ACC112 (cell line): ENCODE data around the gene IL17C.

Experiments
- H2AFZ ChIP-seq: fragments of 200-600 bp; sonication (generic); one replicate; pipeline ENCODE4 v1.6.0; 2017; ENCODE audit warnings: antibody characterized with exemption, low read length; ENCODE audit not compliant: unreplicated experiment
- H3K27ac ChIP-seq: fragments of 200-600 bp; sonication (generic); 2 replicates; pipeline ENCODE4 v1.5.1; 2014; ENCODE audit warnings: low read depth, mild to moderate bottlenecking, antibody characterized with exemption, low read length, moderate library complexity
- H3K27me3 ChIP-seq: fragments of 200-600 bp; sonication (generic); 2 replicates; pipeline ENCODE4 v1.6.1; 2014; ENCODE audit warnings: mild to moderate bottlenecking, antibody characterized with exemption, low read length, moderate library complexity, mixed read lengths; ENCODE audit not compliant: insufficient read depth
- H3K36me3 ChIP-seq: fragments of 200-600 bp; sonication (generic); 2 replicates; pipeline ENCODE4 v1.6.1; 2016; ENCODE audit warnings: mild to moderate bottlenecking, antibody characterized with exemption, low read length, moderate library complexity, mixed read lengths; ENCODE audit not compliant: insufficient read depth
- H3K4me1 ChIP-seq: fragments of 200-600 bp; sonication (generic); one replicate; pipeline ENCODE4 v1.6.1; 2016; ENCODE audit warnings: low read length, mixed read lengths; ENCODE audit not compliant: insufficient read depth, unreplicated experiment, control insufficient read depth
- H3K4me3 ChIP-seq: fragments of 200-600 bp; sonication (generic); 2 replicates; pipeline ENCODE4 v1.5.1; 2014; ENCODE audit warnings: mild to moderate bottlenecking, low read depth, low read length
- H3K79me2 ChIP-seq: fragments of 200-600 bp; sonication (generic); one replicate; pipeline ENCODE4 v1.6.0; 2016; ENCODE audit warnings: low read length; ENCODE audit not compliant: control insufficient read depth, unreplicated experiment, insufficient read depth

The IL17C gene

GRCh38 chr16:88653101-88653500 lies 14.7 kb downstream of the IL17C start:
- H3K79me2 ChIP-seq: peaks cover 16% of the 10 kb centered on the region
- no peak overlapping the region for H2AFZ ChIP-seq
- no peak overlapping the region for H3K27ac ChIP-seq
- H3K27me3 ChIP-seq: no peaks in the 10 kb centered on the region
- no peak overlapping the region for H3K4me3 ChIP-seq
- no peaks in the 10 kb centered on the region for H3K36me3 ChIP-seq
- H3K4me1 ChIP-seq: peaks cover 6% of the 10 kb centered on the region

GRCh38 chr16:88653596-88654362 lies 15.4 kb downstream of the IL17C start:
- Histone ChIP-seq H3K4me1 (peaks cover 6% of the 10 kb centered on the region), H3K79me2 (peaks cover 16% of the 10 kb centered on the region), H3K4me3 (no peak overlapping the region), H3K27me3 (no peaks in the 10 kb centered on the region), H2AFZ (no peak overlapping the region), H3K36me3 (no peaks in the 10 kb centered on the region), H3K27ac (no peak overlapping the region)

- Histone ChIP-seq H3K36me3 (no peaks in the 10 kb centered on the region), H3K27ac (no peak overlapping the region), H2AFZ (no peak overlapping the region), H3K27me3 (no peaks in the 10 kb centered on the region), H3K79me2 (peaks cover 11% of the 10 kb centered on the region), H3K4me1 (peaks cover 6% of the 10 kb centered on the region), H3K4me3 (no peak overlapping the region)
Observed at GRCh38 chr16:88654363-88655052, 16.1 kb downstream of the IL17C start.

GRCh38 chr16:88655053-88655732 lies 16.8 kb downstream of the IL17C start:
- H3K4me3 ChIP-seq: no peak overlapping the region
- no peaks in the 10 kb centered on the region for H3K36me3 ChIP-seq
- peaks cover 6% of the 10 kb centered on the region for H3K4me1 ChIP-seq

GRCh38 chr16:88655733-88656281 lies 17.4 kb downstream of the IL17C start:
- H3K27ac ChIP-seq: no peak overlapping the region
- H3K79me2 ChIP-seq: no peaks in the 10 kb centered on the region
- peaks cover 6% of the 10 kb centered on the region for H3K4me1 ChIP-seq
- no peaks in the 10 kb centered on the region for H3K27me3 ChIP-seq
- H3K4me3 ChIP-seq: no peak overlapping the region
- H3K36me3 ChIP-seq: no peaks in the 10 kb centered on the region
- H2AFZ ChIP-seq: no peak overlapping the region

More at GRCh38 chr16:88655053-88655732, 16.8 kb downstream of the IL17C start:
- Histone ChIP-seq H3K27me3 (no peaks in the 10 kb centered on the region), H2AFZ (no peak overlapping the region), H3K27ac (no peak overlapping the region), H3K79me2 (peaks cover 4% of the 10 kb centered on the region)

- H3K27ac ChIP-seq: no peak overlapping the region
- peaks cover 2% of the 10 kb centered on the region for H3K4me1 ChIP-seq
- no peaks in the 10 kb centered on the region for H3K27me3 ChIP-seq
Observed at GRCh38 chr16:88656291-88656980, 18.1 kb downstream of the IL17C start.

GRCh38 chr16:88657371-88657770 lies 19.0 kb downstream of the IL17C start:
- Histone ChIP-seq H3K27me3 (no peaks in the 10 kb centered on the region), H3K36me3 (no peaks in the 10 kb centered on the region), H3K4me1 (peaks cover 4% of the 10 kb centered on the region), H3K4me3 (no peak overlapping the region), H3K79me2 (peaks cover 3% of the 10 kb centered on the region), H2AFZ (no peak overlapping the region), H3K27ac (no peak overlapping the region)

More at GRCh38 chr16:88656291-88656980, 18.1 kb downstream of the IL17C start:
- no peak overlapping the region for H2AFZ ChIP-seq
- H3K4me3 ChIP-seq: no peak overlapping the region
- no peaks in the 10 kb centered on the region for H3K36me3 ChIP-seq
- H3K79me2 ChIP-seq: no peaks in the 10 kb centered on the region

- Histone ChIP-seq H3K27ac (no peak overlapping the region), H3K4me1 (peaks cover 4% of the 10 kb centered on the region), H3K79me2 (peaks cover 5% of the 10 kb centered on the region), H3K27me3 (no peaks in the 10 kb centered on the region), H3K36me3 (no peaks in the 10 kb centered on the region), H3K4me3 (no peak overlapping the region), H2AFZ (no peak overlapping the region)
Observed at GRCh38 chr16:88658714-88659113, 20.3 kb downstream of the IL17C start.

- H3K4me1 ChIP-seq: peaks cover 4% of the 10 kb centered on the region
- H3K79me2 ChIP-seq: peaks cover 5% of the 10 kb centered on the region
- H3K27ac ChIP-seq: no peak overlapping the region
Observed at GRCh38 chr16:88659160-88659559, 20.8 kb downstream of the IL17C start.

GRCh38 chr16:88661468-88661867 lies 23.1 kb downstream of the IL17C start:
- Histone ChIP-seq H3K79me2 (peaks cover 5% of the 10 kb centered on the region), H2AFZ (no peak overlapping the region), H3K36me3 (no peaks in the 10 kb centered on the region), H3K27me3 (no peaks in the 10 kb centered on the region), H3K4me1 (peaks cover 4% of the 10 kb centered on the region), H3K4me3 (no peak overlapping the region), H3K27ac (no peak overlapping the region)

More at GRCh38 chr16:88659160-88659559, 20.8 kb downstream of the IL17C start:
- Histone ChIP-seq H3K36me3 (no peaks in the 10 kb centered on the region), H3K4me3 (no peak overlapping the region), H2AFZ (no peak overlapping the region), H3K27me3 (no peaks in the 10 kb centered on the region)
